ENCODE data around the gene RALY. TPM values are rescaled to one million over a fixed set of nuclear protein-coding genes. Genes with fewer than 3 reads are reported as not detected.
A peak's percentile ranks its signal among the peaks of the same experiment; 100 is the strongest.

RALY gene
- total and polyA plus RNA-seq, 11 donors = 99.2 to 210 (median 106) TPM

- H3K9me3 ChIP-seq = no peaks in the 10 kb centered on the region
- no peak for DNase-seq
- intact Hi-C loops (cut with DNase I) = no loop called here
- peaks cover 0 to 75% (median 44%) of the 10 kb centered on the region in 12 donors for H3K4me1 ChIP-seq
- H3K27ac ChIP-seq = no peak overlapping the region
- 85 to 96% (median 88%) methylated on average over 2 of the region's 2 CpGs for WGBS, 4 donors
- H3K36me3 ChIP-seq = peaks cover 0 to 8% (median 0%) of the 10 kb centered on the region in 9 donors
- no peak overlapping the region for H3K4me3 ChIP-seq
- no peaks in the 10 kb centered on the region for H3K27me3 ChIP-seq
- TF ChIP-seq, protein P1, sequence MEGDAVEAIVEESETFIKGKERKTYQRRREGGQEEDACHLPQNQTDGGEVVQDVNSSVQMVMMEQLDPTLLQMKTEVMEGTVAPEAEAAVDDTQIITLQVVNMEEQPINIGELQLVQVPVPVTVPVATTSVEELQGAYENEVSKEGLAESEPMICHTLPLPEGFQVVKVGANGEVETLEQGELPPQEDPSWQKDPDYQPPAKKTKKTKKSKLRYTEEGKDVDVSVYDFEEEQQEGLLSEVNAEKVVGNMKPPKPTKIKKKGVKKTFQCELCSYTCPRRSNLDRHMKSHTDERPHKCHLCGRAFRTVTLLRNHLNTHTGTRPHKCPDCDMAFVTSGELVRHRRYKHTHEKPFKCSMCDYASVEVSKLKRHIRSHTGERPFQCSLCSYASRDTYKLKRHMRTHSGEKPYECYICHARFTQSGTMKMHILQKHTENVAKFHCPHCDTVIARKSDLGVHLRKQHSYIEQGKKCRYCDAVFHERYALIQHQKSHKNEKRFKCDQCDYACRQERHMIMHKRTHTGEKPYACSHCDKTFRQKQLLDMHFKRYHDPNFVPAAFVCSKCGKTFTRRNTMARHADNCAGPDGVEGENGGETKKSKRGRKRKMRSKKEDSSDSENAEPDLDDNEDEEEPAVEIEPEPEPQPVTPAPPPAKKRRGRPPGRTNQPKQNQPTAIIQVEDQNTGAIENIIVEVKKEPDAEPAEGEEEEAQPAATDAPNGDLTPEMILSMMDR (IDR thresholded peaks at IDR 0.05) = no peak
- TF ChIP-seq POLR2A (IDR thresholded peaks at IDR 0.05) = no peak
- no peak for ATAC-seq
These were observed 12.9 kb downstream of the RALY start for GRCh38 chr20:34006619-34007018.

- TF ChIP-seq, protein P1 (IDR thresholded peaks at IDR 0.05) = no peak
- no peak for TF ChIP-seq POLR2A (IDR thresholded peaks at IDR 0.05)
- intact Hi-C loops (cut with DNase I) = no loop called here
- no peak overlapping the region for H3K4me3 ChIP-seq
- peaks cover 0 to 79% (median 53%) of the 10 kb centered on the region in 12 donors for H3K4me1 ChIP-seq
- H3K36me3 ChIP-seq = no peaks in the 10 kb centered on the region
- no peak overlapping the region for H3K27ac ChIP-seq
- H3K9me3 ChIP-seq = no peaks in the 10 kb centered on the region
- ATAC-seq (no peak), DNase-seq (no peak)
- no peaks in the 10 kb centered on the region for H3K27me3 ChIP-seq
- WGBS, 4 donors = 89 to 100% (median 98%) methylated on average over 1 of the region's 1 CpG
These were observed 14.8 kb downstream of the RALY start for GRCh38 chr20:34008477-34008876.

DNA sequence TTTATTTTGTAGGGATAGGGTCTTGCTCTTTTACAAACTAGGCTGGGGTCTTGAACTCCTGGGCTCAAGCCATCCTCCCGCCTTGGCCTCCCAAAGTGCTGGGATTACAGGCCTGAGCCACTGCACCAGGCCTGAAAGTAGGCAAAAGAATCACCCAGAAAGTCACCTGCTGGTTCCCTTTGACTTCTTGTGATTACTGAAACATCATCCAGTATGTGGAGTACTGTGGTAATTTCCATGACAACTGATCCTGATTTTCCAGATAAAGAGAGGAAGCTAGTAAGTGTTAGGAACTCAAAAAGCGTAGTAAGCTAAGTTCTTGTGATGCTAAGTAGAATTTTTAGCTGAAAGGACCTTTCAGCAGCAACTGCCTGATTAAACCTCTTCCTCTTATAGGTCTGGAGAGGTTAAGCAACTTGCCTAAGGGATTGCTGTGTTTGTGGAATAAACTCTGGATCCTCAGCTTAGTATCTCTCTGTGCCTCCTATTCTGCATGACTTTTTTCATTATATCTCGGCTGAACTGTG lies 16.8 kb downstream of the RALY start:
- peak in 1 of 4 donors; percentile 36 for ATAC-seq
- no peak overlapping the region for H3K4me3 ChIP-seq
- no peaks in the 10 kb centered on the region for H3K27me3 ChIP-seq
- H3K27ac ChIP-seq = no peak overlapping the region
- no peaks in the 10 kb centered on the region for H3K36me3 ChIP-seq
- WGBS, 4 donors = 69 to 79% (median 73%) methylated on average over 3 of the region's 3 CpGs
- no peaks in the 10 kb centered on the region for H3K9me3 ChIP-seq
- H3K4me1 ChIP-seq = peaks cover 0 to 80% (median 62%) of the 10 kb centered on the region in 12 donors
- TF ChIP-seq, protein P1 (IDR thresholded peaks at IDR 0.05) = no peak
- TF ChIP-seq POLR2A (IDR thresholded peaks at IDR 0.05) = no peak
- no peak for DNase-seq
- intact Hi-C loops (cut with DNase I) = no loop called here

GRCh38 chr20:34011275-34011674 lies 17.6 kb downstream of the RALY start:
- Histone ChIP-seq H3K4me3 (no peak overlapping the region), H3K27ac (no peak overlapping the region), H3K27me3 (no peaks in the 10 kb centered on the region), H3K9me3 (no peaks in the 10 kb centered on the region), H3K4me1 (peaks cover 0 to 87% (median 68%) of the 10 kb centered on the region in 12 donors), H3K36me3 (no peaks in the 10 kb centered on the region)
- DNase-seq = no peak
- WGBS, 4 donors = 97 to 100% (median 99%) methylated on average over 1 of the region's 1 CpG
- TF ChIP-seq, protein P1 (IDR thresholded peaks at IDR 0.05) = no peak
- no peak for TF ChIP-seq POLR2A (IDR thresholded peaks at IDR 0.05)
- intact Hi-C loops (cut with DNase I) = no loop called here
- no peak for ATAC-seq

Measured in heart left ventricle (tissue), 16 donors.